ENCODE data around the gene MEIOSIN. TPM values are rescaled to one million over a fixed set of nuclear protein-coding genes. Genes with fewer than 3 reads are reported as not detected.
A peak's percentile ranks its signal among the peaks of the same experiment; 100 is the strongest.

The MEIOSIN gene
- total RNA-seq, 4 donors from 2014 or later: not detected

GRCh38 chr19:45768984-45769782 lies 35.9 kb downstream of the MEIOSIN start, which contains the start of gene SIX5:
TSS of gene SIX5 (minus strand) at chr19:45769252. CDS start at chr19:45768844, 408 bp downstream.
- Histone ChIP-seq H3K27ac (peak within 1 kb of the TSS; percentile 79 to 99 (median 91)), H3K36me3 (no peaks in the 10 kb centered on the region)

GRCh38 chr19:45769821-45770191 lies 36.6 kb downstream of the MEIOSIN start:
- no peak for TF ChIP-seq POLR2A (IDR thresholded peaks at IDR 0.05)
- TF ChIP-seq CTCF (IDR thresholded peaks at IDR 0.05): no peak
- peak overlapping the region; percentile 50 to 89 (median 84) for H3K4me3 ChIP-seq
- H3K36me3 ChIP-seq: no peaks in the 10 kb centered on the region
- H3K4me1 ChIP-seq: peaks cover 0 to 47% (median 13%) of the 10 kb centered on the region in 4 donors
- peak in 2 of 3 donors; percentile 58 to 77 for DNase-seq
- H3K27ac ChIP-seq: peak overlapping the region; percentile 76 to 99 (median 91)
- H3K27me3 ChIP-seq: no peaks in the 10 kb centered on the region
- no peaks in the 10 kb centered on the region for H3K9me3 ChIP-seq

More at GRCh38 chr19:45768984-45769782, 35.9 kb downstream of the MEIOSIN start, which contains the start of gene SIX5:
- Histone ChIP-seq H3K27me3 (no peaks in the 10 kb centered on the region), H3K4me3 (peak within 1 kb of the TSS; percentile 50 to 89 (median 84)), H3K4me1 (peaks cover 0 to 53% (median 13%) of the 10 kb centered on the region in 4 donors), H3K9me3 (no peaks in the 10 kb centered on the region)
- peak; percentile 94 to 99 (median 99) for DNase-seq
- TF ChIP-seq POLR2A (IDR thresholded peaks at IDR 0.05) (peak; percentile 31 to 59), CTCF (IDR thresholded peaks at IDR 0.05) (peak in 1 of 6 experiments; percentile 4)

- TF ChIP-seq POLR2A (IDR thresholded peaks at IDR 0.05): peak; percentile 24 to 47
- TF ChIP-seq CTCF (IDR thresholded peaks at IDR 0.05): peak; percentile 80 to 97 (median 96)
- peaks cover 0 to 42% (median 13%) of the 10 kb centered on the region in 4 donors for H3K4me1 ChIP-seq
- DNase-seq: peak; percentile 91 to 98 (median 98)
Measured at GRCh38 chr19:45770192-45771101, 37.2 kb downstream of the MEIOSIN start.

GRCh38 chr19:45771311-45771933 lies 38.2 kb downstream of the MEIOSIN start:
- no peaks in the 10 kb centered on the region for H3K36me3 ChIP-seq
- no peaks in the 10 kb centered on the region for H3K27me3 ChIP-seq
- peak overlapping the region; percentile 76 to 99 (median 91) for H3K27ac ChIP-seq
- H3K9me3 ChIP-seq: no peaks in the 10 kb centered on the region
- H3K4me3 ChIP-seq: peak overlapping the region in 2 of 4 donors; percentile 86 to 89
- peaks cover 0 to 32% (median 13%) of the 10 kb centered on the region in 4 donors for H3K4me1 ChIP-seq
- TF ChIP-seq CTCF (IDR thresholded peaks at IDR 0.05) (no peak), POLR2A (IDR thresholded peaks at IDR 0.05) (no peak)
- no peak for DNase-seq

More at GRCh38 chr19:45770192-45771101, 37.2 kb downstream of the MEIOSIN start:
- no peaks in the 10 kb centered on the region for H3K9me3 ChIP-seq
- peak overlapping the region; percentile 76 to 99 (median 91) for H3K27ac ChIP-seq
- H3K36me3 ChIP-seq: no peaks in the 10 kb centered on the region
- no peaks in the 10 kb centered on the region for H3K27me3 ChIP-seq
- H3K4me3 ChIP-seq: peak overlapping the region; percentile 50 to 89 (median 84)

Data from Peyer's patch (tissue), 4 donors.